Stimulated activated naive CD8-positive, alpha-beta T cell treated with anti-CD3 and anti-CD28 coated beads, Interleukin-15, amount 100 ng/mL, for 72 hours (primary cell): ENCODE measurements around the gene CDK11B.

Source experiments
- ATAC-seq: fragments of 150-1000 bp; cut with Tn5 transposase; 2 replicates; pipeline ENCODE4 v1.10.0; 2021; ENCODE audit warnings: mild to moderate bottlenecking, moderate library complexity
- DNase-seq, 2 donors: peaks; one replicate each; pipeline ENCODE4 v3.0.0; 2021 to 2022
- H3K27ac Mint-ChIP-seq, 2 donors: one replicate each; pipeline ENCODE4 v1.8.0; 2022; ENCODE audit warnings: mild to moderate bottlenecking in 2 of 2, mixed read lengths in 2 of 2, moderate library complexity in 2 of 2
- H3K27me3 Mint-ChIP-seq: one replicate; pipeline ENCODE4 v1.8.0; 2022; ENCODE audit warnings: mixed read lengths
- H3K4me1 Mint-ChIP-seq: one replicate; pipeline ENCODE4 v1.8.0; 2022; ENCODE audit warnings: mild to moderate bottlenecking, mixed read lengths
- H3K4me3 Mint-ChIP-seq, 2 donors: one replicate each; pipeline ENCODE4 v1.8.0; 2022; ENCODE audit warnings: mild to moderate bottlenecking in 2 of 2, mixed read lengths in 2 of 2, moderate library complexity in 1 of 2
- H3K9me3 Mint-ChIP-seq, 2 donors: one replicate each; pipeline ENCODE4 v1.8.0; 2022; ENCODE audit warnings: mixed read lengths in 2 of 2

CDK11B gene

DNA sequence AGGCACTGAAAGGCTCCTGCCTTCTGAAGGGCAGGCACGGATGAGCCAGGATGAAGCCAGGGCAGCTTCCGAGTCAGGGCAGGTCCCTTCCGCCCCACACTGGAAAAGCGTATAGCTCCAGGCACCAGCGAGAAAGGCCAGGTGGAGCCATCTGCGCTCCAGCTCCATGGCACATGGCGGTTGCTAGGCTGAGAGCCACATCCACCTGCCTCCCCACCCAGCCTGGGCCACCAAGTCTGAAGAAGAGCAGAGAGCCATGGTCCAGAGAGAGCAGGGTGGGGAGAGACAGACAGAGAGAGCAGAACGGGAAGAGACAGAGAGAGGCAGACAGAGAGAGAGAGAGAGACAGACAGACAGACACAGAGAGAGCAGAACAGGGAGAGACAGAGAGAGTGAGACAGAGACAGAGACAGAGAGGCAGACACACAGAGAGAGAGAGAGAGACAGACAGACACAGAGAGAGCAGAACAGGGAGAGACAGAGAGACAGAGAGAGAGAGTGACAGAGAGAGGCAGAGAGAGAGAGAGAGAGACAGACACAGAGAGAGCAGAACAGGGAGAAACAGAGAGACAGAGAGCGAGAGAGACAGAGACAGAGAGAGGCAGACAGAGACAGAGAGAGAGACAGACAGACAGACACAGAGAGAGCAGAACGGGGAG, 64.1 kb downstream of the CDK11B start:
- H3K9me3 Mint-ChIP-seq = no peaks in the 10 kb centered on the region
- H3K27me3 Mint-ChIP-seq = peaks cover 9% of the 10 kb centered on the region
- DNase-seq (no peak), ATAC-seq (peak; percentile 22)
- no peak overlapping the region for H3K27ac Mint-ChIP-seq
- H3K4me3 Mint-ChIP-seq = no peak overlapping the region
- peaks cover 11% of the 10 kb centered on the region for H3K4me1 Mint-ChIP-seq

DNA sequence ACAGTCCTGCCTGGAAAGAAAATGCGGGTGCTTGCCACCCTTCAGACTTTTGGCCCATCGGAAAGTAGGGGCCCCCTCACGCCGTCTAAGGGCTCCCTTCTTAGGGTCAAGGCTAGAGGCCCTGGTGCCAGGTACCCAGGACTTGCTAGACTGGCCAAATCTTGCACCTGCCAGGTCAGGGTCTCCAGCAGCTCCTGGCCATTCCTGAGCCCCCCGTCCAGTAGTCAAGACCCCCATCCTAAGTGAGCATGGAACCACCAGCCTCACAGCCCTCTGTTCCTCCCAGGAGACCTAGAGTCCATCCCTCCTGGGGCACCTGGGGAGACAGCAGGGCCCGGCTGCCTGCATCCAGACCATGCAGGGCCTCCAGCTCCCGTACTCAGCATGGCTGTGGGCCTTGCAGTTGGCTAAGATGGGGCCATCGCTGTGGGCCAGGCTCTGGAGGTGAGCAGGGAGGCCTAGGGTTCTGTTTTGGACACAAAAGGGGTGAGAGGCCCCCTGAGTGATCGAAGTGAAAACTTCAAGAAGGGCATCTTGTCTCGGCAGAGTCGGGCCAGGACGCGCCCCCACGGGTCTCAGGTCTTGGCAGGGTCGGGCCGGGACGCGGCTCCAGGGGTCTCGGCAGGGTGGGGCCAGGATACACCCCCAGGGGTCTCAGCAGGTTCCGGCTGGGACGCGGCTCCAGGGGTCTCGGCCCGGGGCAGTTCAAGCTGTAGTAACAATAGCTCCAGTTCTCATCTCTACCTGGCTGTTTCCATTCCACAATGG, 64.8 kb downstream of the CDK11B start:
- Mint-ChIP-seq H3K27ac (no peak overlapping the region), H3K4me1 (peaks cover 9% of the 10 kb centered on the region), H3K27me3 (peaks cover 6% of the 10 kb centered on the region), H3K9me3 (no peaks in the 10 kb centered on the region), H3K4me3 (no peak overlapping the region)
- DNase-seq = no peak
- no peak for ATAC-seq

DNA sequence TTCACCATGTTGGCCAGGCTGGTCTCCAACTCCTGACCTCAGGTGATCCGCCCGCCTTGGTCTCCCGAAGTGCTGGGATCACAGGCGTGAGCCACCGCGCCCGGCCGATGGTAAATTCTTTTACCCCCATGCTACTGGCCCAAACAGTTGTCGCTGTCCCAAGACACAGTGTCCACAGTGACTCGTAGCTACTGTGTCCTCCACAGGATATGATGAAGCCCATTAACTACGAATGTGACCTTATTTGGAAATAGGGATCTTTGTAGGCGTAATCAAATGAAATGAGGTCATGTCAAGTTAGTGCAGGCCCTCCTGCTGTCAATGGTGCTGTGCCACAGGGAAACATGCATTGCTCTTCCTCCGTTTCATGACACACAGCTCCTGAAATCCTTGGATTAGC, 67.4 kb downstream of the CDK11B start:
- Mint-ChIP-seq H3K9me3 (no peaks in the 10 kb centered on the region), H3K4me1 (no peaks in the 10 kb centered on the region), H3K27ac (no peak overlapping the region), H3K27me3 (peaks cover 10% of the 10 kb centered on the region), H3K4me3 (no peak overlapping the region)
- DNase-seq (no peak), ATAC-seq (no peak)
